HUES64 (cell line): ENCODE results near the gene ARID5B.

Experiments used
- H3K27ac ChIP-seq: 2 replicates; pipeline ENCODE4 v1.7.0; 2013; ENCODE audit warnings: low read depth, low read length, inconsistent platforms
- H3K27me3 ChIP-seq: 2 replicates; pipeline ENCODE4 v1.6.1; 2013; ENCODE audit warnings: mild to moderate bottlenecking, low read length; ENCODE audit not compliant: insufficient read depth
- H3K36me3 ChIP-seq: 2 replicates; pipeline ENCODE4 v1.6.1; 2013; ENCODE audit warnings: mild to moderate bottlenecking, low read length; ENCODE audit not compliant: insufficient read depth
- H3K4me1 ChIP-seq: 2 replicates; pipeline ENCODE4 v1.6.1; 2013; ENCODE audit warnings: mild to moderate bottlenecking, low read length, moderate library complexity; ENCODE audit not compliant: insufficient read depth
- H3K4me3 ChIP-seq: 2 replicates; pipeline ENCODE4 v1.5.1; 2013; ENCODE audit warnings: mild to moderate bottlenecking, low read length, moderate library complexity
- H3K9ac ChIP-seq: 2 replicates; pipeline ENCODE4 v1.6.1; 2013; ENCODE audit warnings: mild to moderate bottlenecking, low read depth, low read length
- H3K9me3 ChIP-seq: 2 replicates; pipeline ENCODE4 v1.6.1; 2013; ENCODE audit warnings: low read depth, low read length; ENCODE audit not compliant: insufficient read depth
- WGBS: fragments of 150-250, 120-280 bp; methylation state at CpG from one replicate; pipeline ENCODE4 v1.1.7; 2013; ENCODE audit warnings: missing lambda C conversion rate; 5-methylcytosine and 5-hydroxymethylcytosine counted together

Gene ARID5B

DNA sequence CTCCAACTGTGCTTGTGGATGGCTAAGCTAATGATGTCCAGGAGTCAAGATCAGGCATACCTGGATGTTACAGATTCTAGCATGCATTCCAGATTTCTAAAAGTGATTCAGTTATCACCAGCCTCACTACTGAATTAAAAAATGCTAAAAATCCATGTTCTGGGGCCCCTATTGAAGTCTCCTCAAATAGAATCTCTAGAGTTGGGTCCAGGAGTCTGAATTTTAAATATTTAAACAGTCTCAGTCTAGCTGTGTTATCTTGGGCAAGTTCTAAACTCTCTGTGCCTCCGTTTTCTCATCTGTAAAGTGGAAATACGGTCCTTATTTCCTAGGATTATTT lies 5.0 kb downstream of the ARID5B start:
- WGBS: 100% methylated on average over 2 of the region's 2 CpGs
- no peak overlapping the region for H3K4me3 ChIP-seq
- H3K9ac ChIP-seq: no peak overlapping the region

GRCh38 chr10:61907011-61907410 lies 5.5 kb downstream of the ARID5B start:
- Histone ChIP-seq H3K27me3 (peaks cover 13% of the 10 kb centered on the region), H3K4me3 (no peak overlapping the region), H3K36me3 (no peaks in the 10 kb centered on the region), H3K9ac (no peak overlapping the region), H3K27ac (no peak overlapping the region), H3K9me3 (no peaks in the 10 kb centered on the region), H3K4me1 (peaks cover 17% of the 10 kb centered on the region)
- 87% methylated on average over 2 of the region's 2 CpGs for WGBS

More for the DNA sequence above, 5.0 kb downstream of the ARID5B start:
- no peak overlapping the region for H3K27ac ChIP-seq
- H3K27me3 ChIP-seq: peaks cover 16% of the 10 kb centered on the region
- H3K4me1 ChIP-seq: peaks cover 19% of the 10 kb centered on the region
- H3K36me3 ChIP-seq: no peaks in the 10 kb centered on the region
- no peaks in the 10 kb centered on the region for H3K9me3 ChIP-seq

DNA sequence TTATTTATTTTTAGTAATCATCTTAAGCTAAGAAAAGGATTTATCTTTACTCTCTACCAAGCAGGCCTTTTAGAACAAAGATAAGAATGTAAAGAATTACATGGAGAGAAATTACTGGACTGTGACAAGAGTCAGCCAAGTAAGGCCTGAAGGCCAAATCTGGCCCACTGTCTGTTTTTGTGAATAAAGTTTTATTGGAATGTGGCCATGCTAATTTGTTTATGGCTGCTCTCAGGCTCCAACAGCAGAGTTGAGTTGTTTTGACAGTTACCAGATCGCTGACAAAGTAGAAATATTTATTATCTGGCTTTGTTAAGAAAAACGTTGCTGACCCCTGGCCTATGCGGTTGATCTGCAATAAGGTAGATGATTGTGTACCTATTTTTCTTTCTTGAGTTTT lies 6.1 kb downstream of the ARID5B start:
- peaks cover 11% of the 10 kb centered on the region for H3K4me1 ChIP-seq
- 94% methylated on average over 3 of the region's 3 CpGs for WGBS
- no peaks in the 10 kb centered on the region for H3K9me3 ChIP-seq
- no peak overlapping the region for H3K4me3 ChIP-seq
- no peak overlapping the region for H3K27ac ChIP-seq
- no peaks in the 10 kb centered on the region for H3K36me3 ChIP-seq
- H3K27me3 ChIP-seq: peaks cover 7% of the 10 kb centered on the region
- no peak overlapping the region for H3K9ac ChIP-seq

GRCh38 chr10:61910226-61910805 lies 8.8 kb downstream of the ARID5B start:
- H3K9me3 ChIP-seq: no peaks in the 10 kb centered on the region
- 98% methylated on average over 6 of the region's 6 CpGs for WGBS
- H3K4me3 ChIP-seq: no peak overlapping the region
- H3K36me3 ChIP-seq: no peaks in the 10 kb centered on the region
- H3K4me1 ChIP-seq: no peaks in the 10 kb centered on the region
- no peaks in the 10 kb centered on the region for H3K27me3 ChIP-seq
- H3K9ac ChIP-seq: no peak overlapping the region
- H3K27ac ChIP-seq: no peak overlapping the region

- Histone ChIP-seq H3K4me3 (no peak overlapping the region), H3K4me1 (no peaks in the 10 kb centered on the region), H3K27ac (no peak overlapping the region), H3K9ac (no peak overlapping the region), H3K27me3 (no peaks in the 10 kb centered on the region), H3K9me3 (no peaks in the 10 kb centered on the region), H3K36me3 (no peaks in the 10 kb centered on the region)
- 96% methylated on average over 2 of the region's 2 CpGs for WGBS
Measured at GRCh38 chr10:61910894-61911293, 9.4 kb downstream of the ARID5B start.

- 87% methylated on average over 5 of the region's 5 CpGs for WGBS
- no peak overlapping the region for H3K27ac ChIP-seq
- no peaks in the 10 kb centered on the region for H3K36me3 ChIP-seq
Measured at GRCh38 chr10:61911425-61911824, 9.9 kb downstream of the ARID5B start.

GRCh38 chr10:61912981-61913380 lies 11.5 kb downstream of the ARID5B start:
- H3K4me1 ChIP-seq: no peaks in the 10 kb centered on the region
- WGBS: 92% methylated on average over 2 of the region's 2 CpGs
- H3K27ac ChIP-seq: no peak overlapping the region
- no peaks in the 10 kb centered on the region for H3K27me3 ChIP-seq
- H3K9ac ChIP-seq: no peak overlapping the region
- no peaks in the 10 kb centered on the region for H3K36me3 ChIP-seq
- H3K9me3 ChIP-seq: no peaks in the 10 kb centered on the region
- H3K4me3 ChIP-seq: no peak overlapping the region

More at GRCh38 chr10:61911425-61911824, 9.9 kb downstream of the ARID5B start:
- no peaks in the 10 kb centered on the region for H3K9me3 ChIP-seq
- no peaks in the 10 kb centered on the region for H3K27me3 ChIP-seq
- H3K4me3 ChIP-seq: no peak overlapping the region
- H3K9ac ChIP-seq: no peak overlapping the region
- no peaks in the 10 kb centered on the region for H3K4me1 ChIP-seq

DNA sequence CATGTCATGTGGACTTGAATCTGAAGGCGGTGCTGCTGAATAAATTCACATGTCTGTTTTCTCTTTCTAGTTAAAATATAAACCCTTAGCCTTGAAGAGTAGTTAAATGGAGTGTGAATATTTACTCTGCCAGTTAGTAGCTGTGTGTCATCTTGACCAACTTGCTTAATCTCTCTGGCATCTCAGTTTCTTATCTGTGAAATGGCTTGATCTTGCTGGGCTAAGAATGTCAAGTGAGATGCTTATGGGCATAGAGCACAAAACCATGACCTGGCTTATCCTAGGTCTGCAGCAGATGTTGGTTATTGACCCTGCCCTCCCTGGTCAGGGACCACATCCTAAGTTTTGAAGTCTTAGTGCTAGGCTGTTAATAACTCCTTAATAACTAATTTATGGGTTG lies 16.6 kb downstream of the ARID5B start:
- H3K9me3 ChIP-seq: no peaks in the 10 kb centered on the region
- H3K4me3 ChIP-seq: no peak overlapping the region
- WGBS: 100% methylated on average over 1 of the region's 1 CpG
- no peaks in the 10 kb centered on the region for H3K36me3 ChIP-seq
- no peak overlapping the region for H3K27ac ChIP-seq
- H3K27me3 ChIP-seq: no peaks in the 10 kb centered on the region
- no peaks in the 10 kb centered on the region for H3K4me1 ChIP-seq
- H3K9ac ChIP-seq: no peak overlapping the region

- 95% methylated on average over 3 of the region's 4 CpGs for WGBS
- Histone ChIP-seq H3K4me1 (0 out of 2 replicates have a peak, but pooled peaks cover 3% of the 10 kb centered on the region), H3K9me3 (no peaks in the 10 kb centered on the region), H3K36me3 (no peaks in the 10 kb centered on the region), H3K27me3 (no peaks in the 10 kb centered on the region), H3K4me3 (no peak overlapping the region), H3K9ac (no peak overlapping the region), H3K27ac (no peak overlapping the region)
Measured at GRCh38 chr10:61918989-61919388, 17.5 kb downstream of the ARID5B start.

DNA sequence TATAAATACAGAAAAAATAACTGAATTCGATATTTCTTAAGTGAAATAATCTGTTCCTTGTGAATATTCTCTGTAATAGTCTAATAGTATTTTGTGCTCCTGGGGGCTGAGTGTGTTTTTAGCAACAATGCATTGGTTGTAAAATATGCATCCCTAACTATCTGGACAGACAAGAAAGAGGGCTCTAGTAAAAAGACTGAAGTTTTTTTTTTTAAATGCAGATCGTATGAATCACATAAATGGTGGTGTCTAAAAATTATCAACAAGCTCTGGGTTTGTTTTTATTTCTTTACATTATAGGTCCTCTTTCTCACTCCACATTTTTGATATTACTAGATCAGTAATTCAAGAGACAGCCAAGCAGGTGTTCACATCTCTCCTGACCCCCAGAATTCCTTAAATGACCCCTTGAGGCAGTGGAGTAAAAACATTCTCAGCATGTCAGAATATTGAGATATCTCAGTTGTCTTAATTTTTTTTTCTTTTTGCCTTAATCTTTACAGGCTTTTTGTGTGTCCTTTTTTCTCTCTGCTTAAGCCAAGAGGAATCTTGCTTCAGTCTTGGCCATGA lies 18.2 kb downstream of the ARID5B start:
- no peak overlapping the region for H3K9ac ChIP-seq
- no peaks in the 10 kb centered on the region for H3K9me3 ChIP-seq
- no peaks in the 10 kb centered on the region for H3K36me3 ChIP-seq
- H3K27ac ChIP-seq: no peak overlapping the region
- WGBS: 100% methylated on average over 1 of the region's 2 CpGs
- H3K4me1 ChIP-seq: 0 out of 2 replicates have a peak, but pooled peaks cover 3% of the 10 kb centered on the region
- no peak overlapping the region for H3K4me3 ChIP-seq
- H3K27me3 ChIP-seq: no peaks in the 10 kb centered on the region

- no peak overlapping the region for H3K4me3 ChIP-seq
- H3K9me3 ChIP-seq: no peaks in the 10 kb centered on the region
- H3K36me3 ChIP-seq: no peaks in the 10 kb centered on the region
- no peaks in the 10 kb centered on the region for H3K27me3 ChIP-seq
- 0 out of 2 replicates have a peak, but pooled peaks cover 3% of the 10 kb centered on the region for H3K4me1 ChIP-seq
- WGBS: 100% methylated on average over 1 of the region's 2 CpGs
- no peak overlapping the region for H3K9ac ChIP-seq
- H3K27ac ChIP-seq: no peak overlapping the region
Measured at GRCh38 chr10:61921143-61921542, 19.6 kb downstream of the ARID5B start.
